Measurements from ENCODE around the gene CECR2.

The CECR2 gene

DNA sequence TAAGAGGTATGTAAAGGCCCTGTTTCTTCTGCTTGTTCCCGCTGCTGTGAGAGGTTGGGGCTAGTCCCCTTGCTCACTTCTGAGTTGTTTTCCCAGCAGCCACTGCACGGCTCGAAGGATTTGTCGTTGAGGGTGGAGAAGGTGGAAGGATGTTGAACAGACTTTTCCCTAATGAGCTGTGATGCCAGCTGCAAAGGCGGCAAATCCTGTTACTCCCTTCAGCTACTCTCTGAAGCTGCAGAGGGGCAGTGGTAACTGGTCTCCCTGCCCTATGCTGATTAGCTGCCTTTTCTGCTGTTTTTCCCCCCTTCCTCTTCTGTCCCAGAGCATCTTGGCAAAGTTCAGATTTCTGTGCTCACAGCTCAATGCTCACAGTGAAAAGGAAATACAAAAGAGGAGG is 103.7 kb downstream of the CECR2 start:
- Mint-ChIP-seq H3K27ac (no peak overlapping the region), H3K27me3 (peaks cover 23% of the 10 kb centered on the region), H3K4me3 (no peak overlapping the region), H3K36me3 (no peaks in the 10 kb centered on the region), H3K4me1 (no peaks in the 10 kb centered on the region), H3K9me3 (no peaks in the 10 kb centered on the region)
- ATAC-seq (ENCODE audit: low read depth) (no peak), DNase-seq (ENCODE audit: low spot score in 2 of 2) (no peak)

- H3K27ac Mint-ChIP-seq: no peak overlapping the region
- H3K27me3 Mint-ChIP-seq: peaks cover 18% of the 10 kb centered on the region
Measured at GRCh38 chr22:17475318-17476230, 106.3 kb downstream of the CECR2 start.

DNA sequence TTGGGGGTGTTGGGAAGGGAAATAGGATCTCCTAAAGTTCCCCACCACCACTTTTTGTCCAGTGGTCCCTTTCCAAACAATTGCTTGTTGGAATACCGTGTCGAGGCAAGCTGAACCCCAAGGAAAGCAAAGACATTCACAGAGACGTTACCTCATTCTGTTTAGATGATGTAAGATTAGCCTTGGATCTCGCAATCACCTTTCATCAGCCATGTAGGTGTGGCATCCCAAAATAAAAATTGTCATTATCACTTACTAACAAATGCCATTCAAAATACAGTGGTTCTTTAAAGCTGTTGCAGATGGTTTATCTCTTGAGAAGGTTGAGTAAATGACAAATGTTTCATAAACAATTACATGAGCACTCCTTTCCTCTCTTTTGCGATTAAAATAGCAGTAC is 107.6 kb downstream of the CECR2 start:
- DNase-seq (ENCODE audit: low spot score in 2 of 2) (no peak), ATAC-seq (ENCODE audit: low read depth) (no peak)
- Mint-ChIP-seq H3K9me3 (no peaks in the 10 kb centered on the region), H3K4me1 (no peaks in the 10 kb centered on the region), H3K4me3 (no peak overlapping the region), H3K27me3 (peaks cover 14% of the 10 kb centered on the region), H3K36me3 (no peaks in the 10 kb centered on the region), H3K27ac (no peak overlapping the region)

More at GRCh38 chr22:17475318-17476230, 106.3 kb downstream of the CECR2 start:
- Mint-ChIP-seq H3K4me1 (no peaks in the 10 kb centered on the region), H3K36me3 (no peaks in the 10 kb centered on the region), H3K9me3 (no peaks in the 10 kb centered on the region), H3K4me3 (no peak overlapping the region)
- no peak for ATAC-seq (ENCODE audit: low read depth)
- DNase-seq (ENCODE audit: low spot score in 2 of 2): no peak

GRCh38 chr22:17477391-17477833 is 108.2 kb downstream of the CECR2 start:
- DNase-seq (ENCODE audit: low spot score in 2 of 2) (no peak), ATAC-seq (ENCODE audit: low read depth) (no peak)
- Mint-ChIP-seq H3K36me3 (no peaks in the 10 kb centered on the region), H3K27ac (no peak overlapping the region), H3K4me1 (no peaks in the 10 kb centered on the region), H3K9me3 (no peaks in the 10 kb centered on the region), H3K4me3 (no peak overlapping the region), H3K27me3 (peaks cover 14% of the 10 kb centered on the region)

- no peak overlapping the region for H3K4me3 Mint-ChIP-seq
- no peak overlapping the region for H3K27ac Mint-ChIP-seq
- peaks cover 10% of the 10 kb centered on the region for H3K27me3 Mint-ChIP-seq
- ATAC-seq (ENCODE audit: low read depth): no peak
- H3K9me3 Mint-ChIP-seq: no peaks in the 10 kb centered on the region
- no peak for DNase-seq (ENCODE audit: low spot score in 2 of 2)
- H3K36me3 Mint-ChIP-seq: no peaks in the 10 kb centered on the region
- H3K4me1 Mint-ChIP-seq: peaks cover 5% of the 10 kb centered on the region
Measured at GRCh38 chr22:17479135-17479534, 109.9 kb downstream of the CECR2 start.

GRCh38 chr22:17481424-17481823 is 112.2 kb downstream of the CECR2 start:
- DNase-seq (ENCODE audit: low spot score in 2 of 2) (no peak), ATAC-seq (ENCODE audit: low read depth) (no peak)
- Mint-ChIP-seq H3K9me3 (no peaks in the 10 kb centered on the region), H3K27ac (no peak overlapping the region), H3K4me3 (no peak overlapping the region), H3K36me3 (no peaks in the 10 kb centered on the region), H3K4me1 (peaks cover 7% of the 10 kb centered on the region), H3K27me3 (peaks cover 6% of the 10 kb centered on the region)

GRCh38 chr22:17483688-17484372 is 114.6 kb downstream of the CECR2 start:
- Mint-ChIP-seq H3K36me3 (no peaks in the 10 kb centered on the region), H3K27ac (no peak overlapping the region), H3K9me3 (no peaks in the 10 kb centered on the region), H3K27me3 (peaks cover under 1% of the 10 kb centered on the region), H3K4me3 (no peak overlapping the region), H3K4me1 (peaks cover 7% of the 10 kb centered on the region)
- no peak for DNase-seq (ENCODE audit: low spot score in 2 of 2)
- peak; percentile 79 for ATAC-seq (ENCODE audit: low read depth)

DNA sequence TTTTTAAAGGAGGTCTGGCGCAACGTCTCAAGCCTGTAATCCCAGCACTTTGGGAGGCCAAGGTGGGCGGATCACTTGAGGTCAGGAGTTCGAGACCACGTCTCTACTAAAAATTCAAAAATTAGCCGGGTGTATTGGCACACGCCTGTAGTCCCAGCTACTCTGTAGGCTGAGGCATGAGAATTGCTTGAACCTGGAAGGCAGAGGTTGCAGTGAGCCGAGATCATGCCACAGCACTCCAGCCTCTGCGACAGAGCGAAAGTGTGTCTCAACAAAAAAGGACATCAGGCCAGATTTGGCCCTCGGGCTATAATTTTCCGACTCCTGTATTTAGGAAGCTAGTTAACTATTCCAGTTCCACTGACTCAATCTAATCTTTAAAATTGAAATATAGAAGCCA is 115.3 kb downstream of the CECR2 start:
- no peak for DNase-seq (ENCODE audit: low spot score in 2 of 2)
- H3K27me3 Mint-ChIP-seq: no peaks in the 10 kb centered on the region
- H3K4me1 Mint-ChIP-seq: peaks cover 10% of the 10 kb centered on the region
- no peak overlapping the region for H3K4me3 Mint-ChIP-seq
- H3K36me3 Mint-ChIP-seq: no peaks in the 10 kb centered on the region
- H3K27ac Mint-ChIP-seq: no peak overlapping the region
- no peak for ATAC-seq (ENCODE audit: low read depth)
- H3K9me3 Mint-ChIP-seq: no peaks in the 10 kb centered on the region

GRCh38 chr22:17486313-17486712 is 117.1 kb downstream of the CECR2 start:
- Mint-ChIP-seq H3K27ac (no peak overlapping the region), H3K27me3 (no peaks in the 10 kb centered on the region)
- no peak for ATAC-seq (ENCODE audit: low read depth)

DNA sequence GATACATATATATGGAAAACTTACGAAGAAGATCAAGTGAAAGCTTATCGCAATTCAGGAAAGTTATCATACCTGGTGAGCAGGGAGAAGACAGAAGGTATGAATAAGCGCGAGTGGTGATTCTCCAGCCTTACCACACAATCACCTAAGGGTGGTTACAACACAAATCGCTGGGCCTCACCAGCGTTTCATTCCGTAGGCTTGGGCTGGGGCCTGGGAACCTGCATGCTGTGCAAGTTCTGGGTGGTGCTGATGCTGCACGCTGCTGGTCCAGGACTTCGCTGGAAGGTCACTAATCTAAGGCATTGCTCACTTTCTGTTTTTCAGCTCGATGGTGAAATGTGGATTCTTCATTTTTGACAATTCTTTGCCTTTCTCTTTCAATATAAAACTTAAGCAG is 117.5 kb downstream of the CECR2 start:
- H3K27me3 Mint-ChIP-seq: no peaks in the 10 kb centered on the region

More at GRCh38 chr22:17486313-17486712, 117.1 kb downstream of the CECR2 start:
- Mint-ChIP-seq H3K36me3 (no peaks in the 10 kb centered on the region), H3K4me1 (peaks cover 10% of the 10 kb centered on the region), H3K4me3 (no peak overlapping the region), H3K9me3 (no peaks in the 10 kb centered on the region)
- no peak for DNase-seq (ENCODE audit: low spot score in 2 of 2)

GRCh38 chr22:17489101-17489500 is 119.8 kb downstream of the CECR2 start:
- Mint-ChIP-seq H3K4me3 (no peak overlapping the region), H3K4me1 (peaks cover 5% of the 10 kb centered on the region), H3K36me3 (no peaks in the 10 kb centered on the region), H3K27ac (no peak overlapping the region), H3K9me3 (no peaks in the 10 kb centered on the region), H3K27me3 (no peaks in the 10 kb centered on the region)
- DNase-seq (ENCODE audit: low spot score in 2 of 2): no peak
- no peak for ATAC-seq (ENCODE audit: low read depth)

More for the DNA sequence above, 117.5 kb downstream of the CECR2 start:
- no peaks in the 10 kb centered on the region for H3K9me3 Mint-ChIP-seq
- H3K27ac Mint-ChIP-seq: no peak overlapping the region
- H3K36me3 Mint-ChIP-seq: no peaks in the 10 kb centered on the region
- peaks cover 10% of the 10 kb centered on the region for H3K4me1 Mint-ChIP-seq
- H3K4me3 Mint-ChIP-seq: no peak overlapping the region
- DNase-seq (ENCODE audit: low spot score in 2 of 2) (no peak), ATAC-seq (ENCODE audit: low read depth) (no peak)

- H3K36me3 Mint-ChIP-seq: no peaks in the 10 kb centered on the region
- no peak for DNase-seq (ENCODE audit: low spot score in 2 of 2)
- H3K9me3 Mint-ChIP-seq: no peaks in the 10 kb centered on the region
- H3K4me3 Mint-ChIP-seq: no peak overlapping the region
- no peak for ATAC-seq (ENCODE audit: low read depth)
- peaks cover 3% of the 10 kb centered on the region for H3K4me1 Mint-ChIP-seq
- H3K27ac Mint-ChIP-seq: no peak overlapping the region
- H3K27me3 Mint-ChIP-seq: no peaks in the 10 kb centered on the region
Measured at GRCh38 chr22:17491090-17491640, 121.9 kb downstream of the CECR2 start.

DNA sequence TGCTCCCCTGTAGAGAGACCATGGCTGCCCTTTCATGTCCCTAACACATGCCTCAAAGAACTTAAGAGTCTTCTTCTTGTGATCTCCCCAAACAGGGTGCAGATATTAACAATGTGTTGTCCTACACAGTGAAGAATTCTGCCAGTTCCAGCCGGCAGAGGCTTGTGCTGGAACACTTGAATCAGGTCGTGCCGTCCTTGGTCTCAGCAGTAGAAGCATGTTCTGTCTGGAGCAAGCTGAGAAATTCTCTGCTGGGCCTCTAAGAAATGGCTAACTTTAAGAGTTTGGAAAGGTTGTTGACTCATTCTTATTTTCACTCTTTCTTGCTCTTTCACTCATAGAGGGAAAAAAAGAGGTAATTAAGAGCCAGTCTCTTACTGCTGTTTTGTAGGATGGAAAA is 123.0 kb downstream of the CECR2 start:
- no peak for DNase-seq (ENCODE audit: low spot score in 2 of 2)
- Mint-ChIP-seq H3K9me3 (no peaks in the 10 kb centered on the region), H3K4me1 (peaks cover 9% of the 10 kb centered on the region), H3K27me3 (no peaks in the 10 kb centered on the region), H3K27ac (no peak overlapping the region), H3K4me3 (no peak overlapping the region), H3K36me3 (no peaks in the 10 kb centered on the region)
- ATAC-seq (ENCODE audit: low read depth): no peak

GRCh38 chr22:17493419-17493981 is 124.2 kb downstream of the CECR2 start:
- DNase-seq (ENCODE audit: low spot score in 2 of 2) (no peak), ATAC-seq (ENCODE audit: low read depth) (no peak)
- no peaks in the 10 kb centered on the region for H3K36me3 Mint-ChIP-seq
- H3K4me3 Mint-ChIP-seq: no peak overlapping the region
- no peak overlapping the region for H3K27ac Mint-ChIP-seq
- no peaks in the 10 kb centered on the region for H3K27me3 Mint-ChIP-seq
- peaks cover 9% of the 10 kb centered on the region for H3K4me1 Mint-ChIP-seq
- no peaks in the 10 kb centered on the region for H3K9me3 Mint-ChIP-seq
